Measurements from ENCODE around the gene CREB3L2.

The CREB3L2 gene

DNA sequence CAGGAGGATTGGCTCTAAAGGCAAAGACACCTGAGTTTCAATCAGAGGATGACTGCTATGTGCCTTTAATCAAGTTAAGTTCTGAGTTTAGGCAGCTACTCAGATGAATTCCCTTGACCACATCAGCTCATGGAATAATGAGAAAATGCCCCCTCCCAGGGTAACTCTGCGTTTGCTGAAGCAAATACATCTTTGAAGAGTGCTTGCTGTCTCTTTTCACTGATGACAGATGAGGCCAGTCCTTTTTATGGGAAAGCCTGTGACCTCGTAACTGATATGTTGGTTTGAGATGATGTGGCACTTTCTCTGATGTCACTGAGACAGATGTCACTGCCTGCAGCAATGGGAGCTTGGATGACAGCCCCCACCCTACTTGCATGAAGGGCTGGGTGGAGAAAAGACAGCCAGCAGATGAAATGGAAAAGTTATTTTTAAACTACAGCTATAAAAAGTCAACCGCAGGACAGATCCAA, 111.4 kb downstream of the CREB3L2 start:
- no peak for DNase-seq

DNA sequence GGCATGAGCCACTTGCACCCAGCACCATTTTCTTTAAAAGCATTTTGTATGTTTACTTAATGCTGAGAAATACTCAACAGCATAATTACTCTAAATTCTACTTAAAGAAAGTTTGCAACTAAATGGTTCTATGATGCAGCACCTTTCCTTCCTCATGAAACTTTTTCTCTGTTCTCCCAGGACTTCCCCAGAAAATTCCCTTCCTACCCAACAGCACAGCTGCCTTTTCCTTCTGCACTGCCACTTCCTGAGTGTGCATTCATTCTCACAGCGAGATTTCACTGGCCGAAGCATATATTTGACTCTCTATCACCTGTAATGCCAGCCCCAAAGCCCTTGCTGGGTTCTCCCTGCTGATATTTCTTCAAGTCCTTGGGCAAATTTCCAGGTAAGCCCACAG, 113.6 kb downstream of the CREB3L2 start:
- DNase-seq, result no peak

DNA sequence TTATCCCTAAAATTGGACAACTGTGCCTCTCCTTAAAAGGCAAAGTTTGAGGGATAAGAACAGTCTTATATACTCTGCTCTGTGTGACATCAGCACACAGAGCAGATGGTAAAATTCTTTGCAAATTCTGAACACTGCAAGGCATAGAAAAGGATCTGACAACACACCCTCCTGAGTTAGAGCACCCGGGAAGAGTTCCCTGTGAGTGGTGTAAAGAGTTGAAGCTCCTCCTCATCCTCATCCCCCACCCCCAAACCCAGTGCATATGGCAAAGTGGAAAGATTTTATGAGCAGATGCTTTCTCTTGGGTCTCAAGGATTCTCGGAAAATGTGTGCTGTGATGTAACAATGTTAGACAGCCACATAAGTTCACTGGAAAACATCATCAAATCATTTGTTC, 115.1 kb downstream of the CREB3L2 start:
- no peak for DNase-seq

DNA sequence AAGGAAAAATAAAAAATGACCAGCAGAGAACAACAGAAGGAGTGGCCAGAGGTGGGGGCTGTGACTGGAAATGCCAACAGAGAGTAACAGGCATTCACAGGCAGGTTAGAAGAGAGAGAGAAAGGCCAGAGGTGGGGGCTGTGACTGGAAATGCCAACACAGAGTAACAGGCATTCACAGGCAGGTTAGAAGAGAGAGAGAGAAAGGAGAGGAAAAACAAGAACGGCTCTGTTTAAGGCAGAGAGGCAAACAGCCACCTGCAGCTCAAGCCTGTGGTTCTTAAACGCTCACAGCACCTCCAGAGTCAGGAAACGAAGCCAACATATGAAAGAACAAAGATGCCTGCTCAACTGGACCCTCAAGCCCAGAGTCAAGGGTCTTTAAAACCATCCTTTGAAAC, 115.6 kb downstream of the CREB3L2 start:
- DNase-seq, result no peak

DNA sequence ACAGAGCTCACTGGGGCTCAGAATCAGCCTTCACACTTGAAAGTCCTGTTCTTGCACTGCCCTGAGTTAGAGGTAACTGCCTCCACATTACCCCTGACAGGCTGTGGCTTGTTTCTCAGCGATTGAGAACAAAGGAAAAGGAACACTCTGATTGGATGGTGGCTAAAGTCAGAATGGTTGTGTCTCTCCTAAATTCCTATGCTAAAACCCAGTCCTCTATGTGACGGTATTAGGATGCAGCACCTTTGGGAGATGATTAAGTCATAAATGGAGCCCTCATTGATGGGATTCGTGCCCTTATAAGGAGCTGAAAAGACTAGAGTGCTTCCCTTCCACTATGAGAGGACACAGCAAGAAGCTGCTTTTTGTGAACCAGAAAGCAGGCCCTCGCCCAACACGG, 116.2 kb downstream of the CREB3L2 start:
- no peak for DNase-seq

DNA sequence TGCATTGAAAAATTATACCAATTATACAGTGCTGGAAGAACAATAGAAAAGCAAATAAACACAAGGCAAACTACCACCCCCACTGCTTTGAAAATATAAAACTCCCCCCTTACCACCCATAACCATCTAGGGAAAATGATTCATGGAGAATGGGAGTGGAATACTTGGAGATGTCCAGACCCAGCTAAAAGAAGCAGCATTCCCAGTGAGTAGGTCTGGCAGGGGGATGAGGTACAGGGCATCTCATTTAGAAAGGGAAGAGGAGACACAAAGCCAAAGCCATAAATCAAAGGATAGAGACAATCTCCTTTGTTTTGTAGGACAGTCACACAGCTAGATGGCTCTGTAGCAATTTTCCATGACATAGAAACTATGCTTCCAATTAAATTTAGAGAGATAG, 119.1 kb downstream of the CREB3L2 start:
- DNase-seq, result no peak

DNA sequence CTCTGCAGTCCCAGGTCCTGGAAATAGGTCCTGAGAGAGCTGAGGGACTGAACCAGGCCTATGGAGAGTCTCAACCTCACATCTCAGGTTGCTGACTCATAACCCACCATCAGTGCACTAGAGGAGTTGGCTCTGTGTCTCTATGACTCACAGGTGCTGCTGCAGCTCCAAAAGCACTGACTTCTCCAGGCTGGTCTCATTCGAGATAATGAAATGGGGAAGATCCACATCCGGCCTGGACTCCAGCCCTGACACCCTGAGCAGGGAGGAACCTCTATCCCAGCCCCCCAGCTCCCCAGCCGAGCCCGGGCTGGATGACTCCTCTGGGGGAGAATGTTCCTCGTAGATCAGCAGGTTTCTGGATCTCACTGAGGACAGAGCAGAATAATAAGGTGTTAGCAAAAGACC, 119.6 kb downstream of the CREB3L2 start:
- no peak for DNase-seq

DNA sequence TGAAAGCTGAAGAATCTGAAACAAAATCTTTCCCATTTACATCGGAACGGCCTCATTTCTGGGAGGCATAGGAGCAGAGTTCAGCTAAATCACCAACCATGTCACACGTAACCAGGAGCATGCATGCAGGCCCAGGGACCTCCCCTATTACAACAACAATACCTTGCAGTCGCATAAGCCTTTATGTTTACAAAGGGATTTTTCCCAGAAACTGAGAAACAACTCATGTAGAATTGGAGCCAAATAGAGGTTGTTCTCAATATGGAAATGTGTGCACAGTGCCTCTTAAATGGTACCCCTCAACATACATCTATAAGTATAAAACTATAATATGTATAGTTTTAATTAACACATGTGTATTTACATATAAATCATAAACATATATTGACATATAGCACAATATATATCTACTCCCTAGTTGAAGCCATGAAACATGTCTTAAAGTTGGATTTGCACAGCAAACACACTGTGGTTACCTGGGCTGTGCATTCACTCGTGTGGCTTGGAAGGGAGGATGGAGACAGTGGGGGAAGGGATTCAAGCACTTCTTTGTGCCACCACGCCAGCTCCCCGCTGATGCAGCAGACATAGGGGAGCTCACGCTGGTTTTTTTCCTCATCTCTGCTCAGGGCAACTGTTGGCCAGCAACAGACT, 120.2 kb downstream of the CREB3L2 start:
- DNase-seq, result no peak

DNA sequence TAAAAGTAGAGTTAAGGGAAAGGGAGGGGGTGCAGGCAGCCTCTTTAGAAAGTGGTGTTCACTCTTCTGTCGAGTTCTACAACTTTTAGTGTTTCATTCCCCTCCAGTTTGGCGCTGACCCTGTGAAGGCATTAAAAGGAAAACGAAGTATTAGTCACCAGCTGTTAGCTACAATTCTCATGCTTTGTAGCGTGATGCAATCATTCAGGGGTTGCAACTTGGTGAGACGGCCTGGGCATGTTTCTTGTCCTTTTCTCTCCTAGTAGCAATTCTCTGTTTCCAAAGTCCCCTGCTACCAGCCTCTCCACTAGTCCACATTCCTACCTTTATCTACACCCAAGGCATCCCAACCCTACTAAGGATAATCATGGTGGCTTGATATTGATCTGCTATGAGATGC, 121.5 kb downstream of the CREB3L2 start:
- no peak for DNase-seq

DNA sequence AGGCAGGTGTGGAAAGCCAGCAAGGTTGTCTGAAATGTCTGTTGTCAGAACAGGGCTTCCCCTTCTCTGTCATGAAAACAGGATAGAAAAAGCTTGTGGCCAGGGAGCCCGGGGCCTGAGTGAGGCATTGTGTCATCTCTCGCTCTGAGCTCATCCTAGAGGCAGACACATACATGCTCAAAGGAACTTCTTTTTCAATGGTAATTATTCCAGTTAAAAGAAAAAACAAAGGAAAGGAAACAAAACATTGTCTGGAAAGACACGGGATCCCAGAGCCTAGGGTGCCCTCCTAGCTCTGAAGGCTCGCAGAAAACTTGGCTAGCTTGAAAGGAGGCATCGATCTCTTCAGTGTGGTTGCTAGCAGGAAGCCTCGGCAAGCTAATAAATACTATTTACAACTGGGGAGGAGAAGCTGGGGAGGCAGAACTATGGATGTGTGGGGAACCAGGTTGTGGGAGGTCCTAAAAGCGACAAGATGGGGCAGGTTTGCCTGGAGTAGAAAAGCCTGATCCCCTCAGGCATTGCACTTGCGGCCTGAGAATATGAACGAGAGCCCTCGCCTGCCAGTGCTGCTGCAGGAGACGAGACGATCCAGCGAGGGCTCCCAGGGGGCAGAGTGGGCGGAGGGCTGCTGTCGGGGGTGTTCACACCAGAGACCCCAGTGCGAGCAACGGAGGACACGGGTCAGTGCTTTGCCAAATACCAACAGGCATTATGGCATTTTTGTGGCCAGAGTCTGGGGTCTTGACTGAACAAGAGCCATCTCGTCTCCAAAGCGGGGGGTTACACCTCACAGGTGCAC, 122.3 kb downstream of the CREB3L2 start:
- no peak for DNase-seq

DNA sequence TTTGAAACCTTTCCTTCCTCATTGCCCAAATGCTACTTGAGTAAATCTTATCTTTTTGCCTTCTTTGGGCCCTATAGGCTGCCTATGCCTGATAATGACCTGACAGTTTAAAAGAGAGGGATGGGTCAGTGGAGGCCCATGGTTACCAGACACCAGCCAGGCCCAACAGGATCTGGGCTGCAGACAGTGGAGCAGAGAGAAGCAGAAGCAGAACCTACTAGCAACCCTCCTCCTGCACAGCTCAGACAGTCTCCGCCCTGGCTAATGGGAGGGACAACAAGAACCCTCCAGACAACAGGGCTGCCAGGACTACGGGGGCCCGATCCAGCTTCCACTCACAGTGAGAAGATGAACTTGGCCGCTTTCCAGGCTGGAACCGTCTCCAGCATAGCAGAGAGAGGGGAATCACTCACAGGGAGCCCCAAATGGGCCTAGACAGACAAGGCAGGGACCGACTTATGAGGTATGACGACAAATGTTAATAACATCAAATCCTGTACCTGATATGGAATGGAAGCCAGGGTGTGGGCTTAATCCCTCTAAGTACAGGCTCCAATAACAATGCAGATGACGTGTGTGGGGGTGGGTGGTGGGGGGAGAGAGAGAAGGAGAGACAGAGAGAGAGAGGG, 123.4 kb downstream of the CREB3L2 start:
- no peak for DNase-seq

DNA sequence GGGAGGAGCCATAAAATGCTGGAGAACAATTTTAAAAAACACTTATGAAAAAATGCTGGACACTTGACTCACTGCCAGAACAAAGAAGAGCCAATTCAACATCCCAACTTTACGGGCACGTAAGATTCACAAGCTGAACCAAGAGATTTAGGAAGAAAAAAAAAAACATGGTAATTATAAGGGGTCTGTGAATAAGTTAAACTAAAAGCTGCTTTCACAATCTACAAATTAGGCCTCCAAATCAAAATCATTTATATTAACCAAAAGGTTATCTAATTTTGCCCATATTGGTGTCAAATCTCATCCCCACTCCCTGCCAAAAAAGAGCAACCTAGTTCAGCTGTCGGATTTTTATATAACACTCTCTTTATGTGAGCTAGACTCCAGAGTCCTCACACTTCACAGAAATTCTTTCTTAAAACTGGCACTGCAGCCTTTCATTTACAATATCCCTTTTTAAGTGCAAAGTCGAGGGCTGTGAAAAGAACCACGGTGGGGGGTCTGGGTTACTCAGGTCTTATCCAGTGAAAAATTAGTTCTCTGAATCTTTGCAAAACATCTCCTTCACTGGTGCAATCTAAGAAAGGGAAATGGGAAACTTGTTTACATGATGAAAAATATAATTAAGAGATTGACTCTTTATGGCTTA, 124.7 kb downstream of the CREB3L2 start:
- no peak for DNase-seq

DNA sequence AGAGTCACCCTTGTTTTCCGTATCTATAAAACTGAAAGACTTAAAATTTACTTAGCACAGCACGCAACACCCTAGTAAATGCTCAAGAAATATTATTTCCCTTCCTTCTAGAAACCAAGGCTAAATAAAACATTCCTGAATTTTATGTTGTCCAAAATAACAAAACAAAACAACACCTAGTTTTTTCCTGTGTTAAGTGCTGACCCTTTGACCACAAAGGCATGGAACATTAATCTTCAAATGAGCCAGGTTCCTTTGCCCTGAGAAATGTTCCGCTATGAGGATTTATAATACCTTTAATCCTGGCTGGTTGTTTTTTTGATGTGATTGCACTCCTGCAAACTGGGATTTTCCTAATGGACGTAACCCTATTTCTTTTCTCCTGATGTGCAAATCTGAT, 126.1 kb downstream of the CREB3L2 start:
- no peak for DNase-seq

DNA sequence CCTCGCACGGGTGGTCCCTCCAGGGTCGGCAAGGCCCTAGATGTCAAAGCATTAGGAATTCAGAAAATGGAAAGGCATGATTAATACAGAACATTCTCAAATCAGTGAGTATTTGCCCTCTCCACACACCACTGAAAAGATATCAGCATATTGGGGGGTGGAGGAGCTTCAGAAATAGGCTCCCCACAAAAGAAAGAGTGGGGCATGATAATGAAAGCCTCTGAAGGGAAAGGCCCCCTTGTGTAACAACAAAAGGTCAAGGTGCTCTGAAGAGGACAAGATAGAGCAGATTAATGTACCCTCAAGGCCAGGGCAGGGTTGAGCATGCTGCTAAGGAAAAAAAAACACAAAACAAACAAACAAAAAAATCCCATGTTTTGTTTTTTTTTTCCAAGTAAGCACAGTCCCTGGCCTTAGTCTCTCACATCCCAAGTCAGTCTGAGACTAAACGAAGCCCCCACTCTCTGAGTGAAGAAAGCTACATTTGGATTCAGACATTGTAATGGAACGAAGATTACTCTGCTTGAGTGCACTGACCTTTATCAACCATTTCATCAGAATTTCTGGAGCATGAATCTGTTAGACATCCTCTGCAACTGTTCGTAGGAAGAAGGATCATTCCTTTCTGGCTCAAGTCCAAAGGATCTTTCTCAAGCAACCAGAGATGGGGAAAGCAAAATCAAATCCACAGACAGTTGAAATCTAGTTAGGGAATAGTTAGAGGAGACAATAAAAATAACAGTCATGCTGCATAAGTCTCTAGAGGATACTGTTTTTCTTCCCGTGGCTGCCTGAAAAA, 127.7 kb downstream of the CREB3L2 start:
- no peak for DNase-seq

DNA sequence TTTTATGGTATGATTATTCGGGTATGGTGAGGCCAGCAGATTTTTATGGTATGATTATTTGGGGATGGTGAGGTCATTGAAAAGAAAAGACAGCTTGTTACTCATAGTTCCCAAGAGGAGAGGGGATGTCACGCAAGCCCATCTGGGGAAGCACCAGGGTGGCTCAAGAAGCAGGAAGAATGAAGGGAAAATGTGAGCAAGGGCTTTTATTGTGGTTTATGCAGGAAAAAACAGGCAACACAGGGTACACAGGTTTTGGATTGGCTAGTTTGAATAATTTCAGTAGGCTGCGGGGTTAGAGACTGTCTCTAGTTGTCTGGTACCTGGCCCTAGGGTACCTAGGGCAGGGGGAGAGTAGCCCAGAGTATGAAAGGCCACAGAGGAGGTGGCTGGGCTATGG, 128.4 kb downstream of the CREB3L2 start:
- no peak for DNase-seq

DNA sequence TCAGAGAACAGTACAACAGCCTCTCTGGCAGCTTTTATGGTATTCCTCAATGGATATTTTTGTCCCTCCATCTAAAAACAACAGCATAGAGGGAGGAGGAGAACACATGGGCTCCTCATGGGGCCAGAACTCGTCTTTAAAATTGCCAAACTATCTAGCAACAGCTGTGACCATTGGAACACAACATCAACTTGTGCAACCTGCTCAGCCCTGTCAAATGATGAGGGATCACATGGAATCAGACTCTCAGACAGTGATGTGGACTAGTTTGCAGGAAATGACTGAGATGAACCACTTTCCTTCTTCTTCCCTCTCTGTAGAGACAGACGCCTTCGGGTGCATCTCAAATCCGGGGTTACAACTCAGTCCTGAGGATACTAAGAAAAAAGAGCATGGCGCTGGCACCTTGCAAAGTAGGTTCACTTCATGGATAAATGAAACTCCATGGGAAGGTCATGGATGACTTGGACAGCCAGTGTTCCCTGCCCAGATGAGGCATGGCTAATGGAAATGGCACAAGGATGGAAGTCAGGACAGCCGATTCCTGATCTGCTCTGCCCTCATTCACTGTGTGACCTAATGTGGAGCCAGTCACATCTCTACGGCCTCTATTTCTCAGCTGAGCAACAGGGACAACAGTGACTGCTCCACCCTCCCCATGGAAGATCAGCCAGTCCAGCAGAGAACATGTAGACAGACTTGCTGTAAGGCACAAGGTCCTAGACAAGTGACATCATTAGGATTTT, 130.5 kb downstream of the CREB3L2 start:
- DNase-seq, result no peak

DNA sequence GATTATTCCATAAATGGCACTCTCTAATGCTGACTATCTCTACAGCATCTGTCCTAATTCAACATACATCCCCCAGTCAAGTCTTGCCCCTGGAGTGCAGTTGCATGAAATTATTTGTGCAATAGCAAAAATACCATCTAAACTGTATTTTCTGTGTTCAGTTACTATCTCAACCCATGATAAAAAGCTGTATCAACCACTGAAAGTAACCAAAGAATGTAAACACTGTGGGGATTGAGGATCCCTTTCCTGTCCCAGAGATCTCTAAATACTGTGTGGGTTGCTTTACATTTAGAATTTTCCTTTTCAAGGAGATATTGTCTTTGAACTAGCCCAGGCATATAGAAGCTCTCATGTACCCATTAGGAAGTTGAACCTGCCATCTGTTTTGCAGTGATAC, 131.2 kb downstream of the CREB3L2 start:
- no peak for DNase-seq

DNA sequence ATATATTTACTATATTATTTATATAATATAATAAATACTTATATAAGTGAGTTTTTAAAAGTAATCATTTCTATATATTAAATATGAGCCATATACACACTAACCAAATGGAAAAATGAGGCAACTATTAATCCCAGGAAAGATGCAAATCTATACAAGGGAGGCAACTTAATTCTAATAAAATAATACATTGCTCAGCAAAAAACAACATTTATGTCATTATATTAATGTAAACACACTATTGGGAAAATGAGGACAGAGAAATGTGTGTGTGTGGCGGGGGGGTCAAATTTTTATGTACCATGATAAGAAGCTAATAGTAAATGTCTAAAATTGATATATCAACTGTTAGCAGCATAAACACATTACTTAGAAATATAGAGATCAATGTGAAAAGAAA, 131.8 kb downstream of the CREB3L2 start:
- DNase-seq, result no peak

DNA sequence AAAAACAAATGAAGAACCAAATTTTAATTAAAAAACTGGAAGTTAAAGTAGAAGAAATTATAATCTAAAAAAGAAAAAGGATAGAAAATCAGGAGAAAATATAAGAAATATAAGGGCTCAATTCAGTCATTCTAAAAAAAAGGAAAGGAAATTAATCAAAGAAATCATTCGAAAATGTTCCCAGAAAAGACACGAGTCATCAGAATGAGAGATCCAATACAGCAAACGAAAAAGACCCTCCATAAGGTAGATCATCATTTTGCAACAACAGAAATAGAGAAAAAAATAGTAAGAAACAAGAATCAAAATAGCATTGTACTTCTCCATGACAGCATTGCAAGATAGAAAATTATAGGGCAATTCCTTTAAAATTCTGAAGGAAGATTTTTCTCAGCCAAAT, 132.6 kb downstream of the CREB3L2 start:
- DNase-seq, result no peak

DNA sequence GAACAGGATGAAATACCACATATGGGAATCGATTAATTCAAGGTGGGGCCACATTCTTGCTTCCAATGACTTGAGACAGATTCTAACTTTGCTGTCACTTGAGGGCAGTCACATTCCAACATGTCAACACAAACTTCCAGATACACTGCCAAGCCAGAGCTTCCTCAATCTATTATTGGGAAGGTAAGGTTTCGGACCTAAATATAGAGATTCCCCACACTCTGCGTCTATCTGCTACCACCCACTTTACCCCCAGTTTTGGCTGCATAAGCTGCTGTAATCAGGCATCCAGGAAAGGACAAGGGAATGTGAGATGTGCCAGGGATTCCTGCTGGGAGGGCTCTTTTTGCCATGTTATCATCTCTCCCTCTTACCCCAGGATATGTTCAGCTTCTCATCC, 134.6 kb downstream of the CREB3L2 start:
- no peak for DNase-seq

DNA sequence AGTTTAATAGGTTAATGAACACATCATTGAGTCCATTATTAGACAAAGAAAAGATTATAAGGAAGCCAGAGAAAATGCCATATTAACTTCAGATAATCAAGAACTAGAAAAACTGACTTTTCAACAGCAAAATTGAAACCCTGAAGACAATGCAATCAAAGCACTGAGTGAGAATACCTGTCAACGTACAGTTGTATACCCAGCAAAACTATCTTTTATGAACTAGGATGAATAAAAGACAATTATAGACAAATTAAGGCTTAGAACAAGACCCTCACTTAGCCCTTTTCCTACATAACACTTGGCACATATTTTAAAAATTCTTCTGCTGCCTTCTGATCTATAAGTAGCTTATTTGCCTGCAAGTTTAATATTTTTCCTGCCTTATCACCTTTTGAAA, 136.1 kb downstream of the CREB3L2 start:
- DNase-seq, result no peak

DNA sequence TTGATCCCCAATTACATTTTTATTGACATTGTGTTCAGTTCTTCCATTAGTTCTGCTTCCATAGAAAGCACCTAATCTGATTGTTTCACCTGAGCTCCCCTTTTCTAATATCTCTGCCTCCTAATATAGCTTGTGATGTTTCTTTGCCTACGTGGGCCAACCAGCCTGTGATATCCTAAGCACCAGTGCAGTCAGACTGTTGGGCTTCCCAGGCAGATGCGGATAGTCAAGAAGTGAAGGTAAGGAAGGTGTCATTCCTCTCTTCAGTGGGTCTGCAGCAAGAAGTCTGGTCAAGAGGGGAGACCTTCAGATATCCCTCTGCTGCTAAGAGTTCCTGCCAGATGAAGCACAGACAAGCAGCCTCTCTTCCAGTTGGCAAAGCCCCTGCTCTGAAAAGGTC, 138.9 kb downstream of the CREB3L2 start:
- no peak for DNase-seq
